Breast epithelium (tissue), 4 donors: Measurements from ENCODE around the gene LMO1. TPM values are rescaled to one million over a fixed set of nuclear protein-coding genes. Genes with fewer than 3 reads are reported as not detected.

Experiments
- DNase-seq, 2 donors: peaks; one replicate each; pipeline ENCODE4 v3.0.0-alpha.2; 2019; ENCODE audit warnings: low spot score in 2 of 2
- H3K27ac ChIP-seq, 2 donors: fragments of 200-600 bp; sonication (generic) in 1 of 2; one replicate each; pipeline ENCODE4 v1.5.1; 2016 to 2019; ENCODE audit warnings: mild to moderate bottlenecking in 1 of 2
- H3K27me3 ChIP-seq, 2 donors: fragments of 200-600 bp; sonication (generic) in 1 of 2; one replicate each; pipeline versions ENCODE4 v1.5.1 to v1.6.0; 2017 to 2019; ENCODE audit warnings: control low read depth in 1 of 2, mild to moderate bottlenecking in 1 of 2
- H3K36me3 ChIP-seq: fragments of 200-600 bp; one replicate; pipeline ENCODE4 v1.5.1; 2019
- H3K4me1 ChIP-seq, 2 donors: fragments of 200-600 bp; sonication (generic); one replicate each; pipeline ENCODE4 v1.5.1; 2016 to 2019; ENCODE audit warnings: control low read depth in 1 of 2
- H3K4me3 ChIP-seq, 3 donors: fragments of 200-600 bp; sonication (generic); 1 replicate in 2 of 3; 2 replicates in 1 of 3; pipeline ENCODE4 v1.5.1; 2016 to 2019; ENCODE audit warnings: mild to moderate bottlenecking in 3 of 3, moderate library complexity in 2 of 3
- H3K9me3 ChIP-seq, 2 donors: fragments of 200-600 bp; sonication (generic) in 1 of 2; one replicate each; pipeline ENCODE4 v1.5.1; 2016 to 2019; ENCODE audit warnings: control low read depth in 1 of 2
- POLR2A ChIP-seq: fragments of 450-650 bp; IDR thresholded peaks from one replicate; pipeline ENCODE4 v1.6.1; 2016; ENCODE audit warnings: antibody characterized with exemption, mild to moderate bottlenecking, moderate library complexity
- POLR2AphosphoS5 ChIP-seq, 3 donors: sonication (generic); formaldehyde crosslinking; IDR thresholded peaks; one replicate each; pipeline ENCODE4 v1.6.1; 2017; ENCODE audit warnings: antibody characterized with exemption in 3 of 3
- intact Hi-C: fragments of 100-400 bp; cut with DNase I; formaldehyde crosslinking; loops from one replicate; pipeline ENCODE4 v1.15.1; 2023; ENCODE audit warnings: low total_unique reads
- total RNA-seq, 3 donors: library from RNA; depleted of rRNA; stranded (reverse); fragments of >200 nt; gene quantifications; one replicate each; pipeline ENCODE4 v1.1.0, GENCODE V29; 2016
- TF ChIP-seq, protein P1 (sequence below), 3 donors: fragments of 450-650 bp; IDR thresholded peaks; one replicate each; pipeline ENCODE4 v1.5.1; 2016 to 2017; ENCODE audit warnings: antibody characterized with exemption in 3 of 3, mild to moderate bottlenecking in 3 of 3, moderate library complexity in 3 of 3

LMO1 gene
- total RNA-seq, 3 donors from 2014 or later: not detected

GRCh38 chr11:8276528-8276927 is 12.8 kb upstream of the LMO1 start:
- Histone ChIP-seq H3K27ac (no peak overlapping the region), H3K4me1 (no peaks in the 10 kb centered on the region), H3K36me3 (no peaks in the 10 kb centered on the region), H3K27me3 (no peaks in the 10 kb centered on the region), H3K9me3 (no peaks in the 10 kb centered on the region), H3K4me3 (no peak overlapping the region)
- TF ChIP-seq POLR2AphosphoS5 (IDR thresholded peaks at IDR 0.05) (no peak), POLR2A (no peak)
- TF ChIP-seq, protein P1, sequence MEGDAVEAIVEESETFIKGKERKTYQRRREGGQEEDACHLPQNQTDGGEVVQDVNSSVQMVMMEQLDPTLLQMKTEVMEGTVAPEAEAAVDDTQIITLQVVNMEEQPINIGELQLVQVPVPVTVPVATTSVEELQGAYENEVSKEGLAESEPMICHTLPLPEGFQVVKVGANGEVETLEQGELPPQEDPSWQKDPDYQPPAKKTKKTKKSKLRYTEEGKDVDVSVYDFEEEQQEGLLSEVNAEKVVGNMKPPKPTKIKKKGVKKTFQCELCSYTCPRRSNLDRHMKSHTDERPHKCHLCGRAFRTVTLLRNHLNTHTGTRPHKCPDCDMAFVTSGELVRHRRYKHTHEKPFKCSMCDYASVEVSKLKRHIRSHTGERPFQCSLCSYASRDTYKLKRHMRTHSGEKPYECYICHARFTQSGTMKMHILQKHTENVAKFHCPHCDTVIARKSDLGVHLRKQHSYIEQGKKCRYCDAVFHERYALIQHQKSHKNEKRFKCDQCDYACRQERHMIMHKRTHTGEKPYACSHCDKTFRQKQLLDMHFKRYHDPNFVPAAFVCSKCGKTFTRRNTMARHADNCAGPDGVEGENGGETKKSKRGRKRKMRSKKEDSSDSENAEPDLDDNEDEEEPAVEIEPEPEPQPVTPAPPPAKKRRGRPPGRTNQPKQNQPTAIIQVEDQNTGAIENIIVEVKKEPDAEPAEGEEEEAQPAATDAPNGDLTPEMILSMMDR (IDR thresholded peaks at IDR 0.05): no peak
- intact Hi-C loops: no loop called here
- peak in 1 of 2 donors; percentile 2 for DNase-seq

DNA sequence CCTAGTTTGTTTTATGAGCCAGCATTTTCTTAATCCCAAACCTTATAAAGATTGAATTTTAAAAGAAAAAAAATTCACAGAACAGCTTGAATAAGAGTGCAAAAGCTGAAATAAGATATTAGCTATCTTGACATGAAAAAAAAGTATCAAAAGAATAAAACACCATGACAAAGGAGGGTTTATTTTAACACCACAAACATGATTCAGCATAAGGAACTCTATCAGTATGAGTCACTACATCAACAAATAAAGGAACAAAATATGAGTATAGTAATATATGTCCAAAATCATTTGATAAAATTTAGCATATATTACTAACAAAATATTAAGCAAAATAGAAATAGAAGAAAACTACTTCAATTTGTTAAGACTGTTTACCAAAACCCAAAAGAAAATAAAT is 9.6 kb upstream of the LMO1 start:
- Histone ChIP-seq H3K36me3 (no peaks in the 10 kb centered on the region), H3K9me3 (no peaks in the 10 kb centered on the region), H3K4me1 (no peaks in the 10 kb centered on the region), H3K4me3 (no peak overlapping the region), H3K27ac (no peak overlapping the region), H3K27me3 (peaks cover 0 to 21% of the 10 kb centered on the region in 2 donors)
- no peak for DNase-seq
- TF ChIP-seq, protein P1 (IDR thresholded peaks at IDR 0.05): no peak
- TF ChIP-seq POLR2AphosphoS5 (IDR thresholded peaks at IDR 0.05) (no peak), POLR2A (no peak)
- intact Hi-C loops: loop anchor here (5.0 kb wide), 1 partner anchor 979 kb away; no protein-coding TSS in a partner anchor

DNA sequence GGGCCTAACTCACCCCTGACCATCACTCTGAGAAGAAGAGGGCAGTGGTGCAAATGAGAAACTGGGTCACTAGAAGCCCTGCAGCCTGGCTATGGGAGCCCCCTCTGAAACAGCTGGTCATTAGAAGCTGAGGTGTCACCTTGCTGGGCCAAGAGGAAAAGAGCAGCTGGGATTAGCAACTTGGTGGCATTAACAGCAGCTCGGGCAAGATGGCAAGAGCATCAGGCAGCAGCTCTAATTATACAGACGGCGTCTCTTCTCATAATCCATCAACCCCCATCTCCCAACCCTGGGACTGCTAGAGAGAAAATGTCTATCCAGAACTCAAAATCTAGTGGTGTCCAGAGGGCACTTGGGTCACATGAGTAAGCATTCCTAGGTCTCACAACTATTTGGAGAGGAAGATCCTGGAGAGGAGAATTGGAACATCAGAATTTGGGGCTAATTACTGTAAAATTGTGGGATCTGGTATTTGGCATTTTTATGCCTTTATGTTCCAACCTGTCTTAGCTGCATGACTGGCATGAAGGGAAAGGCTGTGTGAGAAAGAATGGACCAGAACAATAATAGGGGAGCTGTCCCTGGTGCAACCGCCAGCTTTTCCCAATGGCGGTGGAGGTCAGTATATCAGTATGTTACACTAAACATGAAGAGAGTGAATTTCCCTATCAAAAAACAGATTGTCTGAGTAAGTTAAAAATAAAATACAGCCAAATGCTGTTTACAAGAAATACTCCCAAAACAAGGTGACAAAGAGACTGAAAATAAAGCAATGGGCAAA is 7.6 kb upstream of the LMO1 start:
- no peak overlapping the region for H3K27ac ChIP-seq
- no peaks in the 10 kb centered on the region for H3K9me3 ChIP-seq
- no peaks in the 10 kb centered on the region for H3K36me3 ChIP-seq
- TF ChIP-seq POLR2A: no peak
- TF ChIP-seq, protein P1 (IDR thresholded peaks at IDR 0.05): no peak
- no peak for TF ChIP-seq POLR2AphosphoS5 (IDR thresholded peaks at IDR 0.05)
- intact Hi-C loops: loop anchor here (5.0 kb wide), 1 partner anchor 981 kb away; no protein-coding TSS in a partner anchor
- H3K4me1 ChIP-seq: no peaks in the 10 kb centered on the region
- no peak overlapping the region for H3K4me3 ChIP-seq
- peaks cover 0 to 40% of the 10 kb centered on the region in 2 donors for H3K27me3 ChIP-seq
- peak in 1 of 2 donors; percentile 2 for DNase-seq

GRCh38 chr11:8269636-8270035 is 6.0 kb upstream of the LMO1 start:
- no peak for DNase-seq
- Histone ChIP-seq H3K4me1 (no peaks in the 10 kb centered on the region), H3K9me3 (no peaks in the 10 kb centered on the region), H3K36me3 (no peaks in the 10 kb centered on the region), H3K27me3 (peaks cover 0 to 55% of the 10 kb centered on the region in 2 donors), H3K27ac (no peak overlapping the region), H3K4me3 (no peak overlapping the region)
- intact Hi-C loops: loop anchor here (5.0 kb wide), 1 partner anchor 983 kb away; no protein-coding TSS in a partner anchor
- TF ChIP-seq POLR2A (no peak), POLR2AphosphoS5 (IDR thresholded peaks at IDR 0.05) (no peak)
- TF ChIP-seq, protein P1 (IDR thresholded peaks at IDR 0.05): no peak
